Mucosa of descending colon (tissue), 3 donors: Measurements from ENCODE around the gene HGD. TPM values are rescaled to one million over a fixed set of nuclear protein-coding genes. Genes with fewer than 3 reads are reported as not detected.
"Not testable (repeated sequence)": the region's sequence is repeated elsewhere in the genome, so short reads cannot be mapped to it uniquely, and the experiment has no call there.

Experiments used
- ATAC-seq: fragments of 200-7000 bp; cut with Tn5 transposase; one replicate; pipeline ENCODE4 v1.9.1; 2020; ENCODE audit warnings: mild to moderate bottlenecking, moderate library complexity
- DNase-seq, 3 donors: peaks; one replicate each; pipeline ENCODE4 v3.0.0-alpha.2; 2020
- H3K36me3 ChIP-seq: fragments of 200-600 bp; one replicate; pipeline ENCODE4 v1.8.0; 2021; ENCODE audit warnings: low read depth, mild to moderate bottlenecking
- H3K4me1 ChIP-seq: fragments of 200-600 bp; one replicate; pipeline ENCODE4 v1.8.0; 2021; ENCODE audit warnings: low read depth, mild to moderate bottlenecking
- H3K4me3 ChIP-seq: fragments of 200-600 bp; one replicate; pipeline ENCODE4 v1.8.0; 2021; ENCODE audit warnings: mild to moderate bottlenecking
- H3K9me3 ChIP-seq: fragments of 200-600 bp; one replicate; pipeline ENCODE4 v1.8.0; 2021; ENCODE audit warnings: mild to moderate bottlenecking
- intact Hi-C, 2 donors: fragments of 100-400 bp; cut with DNase I in 1 of 2; cut with micrococcal nuclease in 1 of 2; formaldehyde crosslinking; loops; one replicate each; pipeline versions ENCODE4 v1.11.0 to v1.11.1; 2022; cut with DNase I, micrococcal nuclease
- total RNA-seq, 3 donors: library from RNA; stranded (reverse); fragmentation: NEBNext Ultra II Directional in 2 of 3; extraction: Animal tissue kit (Norgen Biotek cat#: 25700) in 2 of 3; gene quantifications; one replicate each; pipeline versions ENCODE4 v1.2.1 to v1.2.4, GENCODE V29; 2021 to 2023
- TF ChIP-seq, protein P1 (sequence below): fragments of 200-600 bp; IDR thresholded peaks from one replicate; pipeline ENCODE4 v1.8.0; 2022; ENCODE audit warnings: antibody characterized with exemption, mild to moderate bottlenecking
- donor health status: DM: no; HTN: no; CAD: no; lungs with moderate emphysema.
- donor health status: DM: no; HTN: no; CAD: no.
- donor health status: DM: no; HTN: yes; CAD: no.

Gene HGD
- total RNA-seq, 3 donors from 2014 or later: 15.7 to 53.3 (median 46.0) TPM

DNA sequence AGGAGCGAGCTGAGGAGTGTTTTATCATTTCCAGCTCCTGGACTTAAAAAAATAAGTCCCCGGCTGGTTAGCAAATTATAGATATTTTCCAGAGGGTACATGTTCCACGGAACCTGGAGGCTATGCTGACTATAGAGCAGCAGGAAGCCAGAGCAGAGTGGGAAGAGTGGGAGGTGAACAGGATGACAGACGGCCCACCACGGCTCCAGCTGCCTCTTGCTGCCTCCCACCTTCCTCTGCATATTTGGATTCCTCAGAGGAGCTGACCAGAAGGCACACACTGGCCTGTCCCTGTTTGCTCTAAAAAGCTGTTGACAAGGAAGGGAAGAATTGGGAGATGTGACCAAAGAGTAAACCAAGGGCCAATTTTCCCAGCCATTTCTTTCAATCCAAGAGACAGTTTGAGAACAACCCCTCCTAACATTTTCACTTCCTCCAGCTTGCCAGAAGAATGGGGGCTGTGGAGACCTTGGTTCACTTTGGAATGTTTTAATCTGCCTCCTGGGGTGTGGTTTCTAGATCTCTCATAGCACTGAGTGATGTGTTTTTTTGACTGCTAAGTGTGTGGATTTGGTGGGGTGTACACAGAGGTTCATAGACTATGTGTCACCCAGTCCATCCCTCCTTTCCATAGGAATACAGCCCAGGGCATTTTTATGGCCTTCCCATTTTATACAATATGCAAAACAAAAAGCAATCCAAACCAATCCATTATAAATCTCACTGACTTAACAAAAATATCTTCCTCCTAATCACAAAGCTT is 36.8 kb downstream of the HGD start:
- intact Hi-C loops: no loop called here
- no peak for ATAC-seq
- no peaks in the 10 kb centered on the region for H3K36me3 ChIP-seq
- no peaks in the 10 kb centered on the region for H3K9me3 ChIP-seq
- H3K4me3 ChIP-seq: no peak overlapping the region
- DNase-seq: no peak
- TF ChIP-seq, protein P1, sequence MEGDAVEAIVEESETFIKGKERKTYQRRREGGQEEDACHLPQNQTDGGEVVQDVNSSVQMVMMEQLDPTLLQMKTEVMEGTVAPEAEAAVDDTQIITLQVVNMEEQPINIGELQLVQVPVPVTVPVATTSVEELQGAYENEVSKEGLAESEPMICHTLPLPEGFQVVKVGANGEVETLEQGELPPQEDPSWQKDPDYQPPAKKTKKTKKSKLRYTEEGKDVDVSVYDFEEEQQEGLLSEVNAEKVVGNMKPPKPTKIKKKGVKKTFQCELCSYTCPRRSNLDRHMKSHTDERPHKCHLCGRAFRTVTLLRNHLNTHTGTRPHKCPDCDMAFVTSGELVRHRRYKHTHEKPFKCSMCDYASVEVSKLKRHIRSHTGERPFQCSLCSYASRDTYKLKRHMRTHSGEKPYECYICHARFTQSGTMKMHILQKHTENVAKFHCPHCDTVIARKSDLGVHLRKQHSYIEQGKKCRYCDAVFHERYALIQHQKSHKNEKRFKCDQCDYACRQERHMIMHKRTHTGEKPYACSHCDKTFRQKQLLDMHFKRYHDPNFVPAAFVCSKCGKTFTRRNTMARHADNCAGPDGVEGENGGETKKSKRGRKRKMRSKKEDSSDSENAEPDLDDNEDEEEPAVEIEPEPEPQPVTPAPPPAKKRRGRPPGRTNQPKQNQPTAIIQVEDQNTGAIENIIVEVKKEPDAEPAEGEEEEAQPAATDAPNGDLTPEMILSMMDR: no peak
- H3K4me1 ChIP-seq: no peaks in the 10 kb centered on the region

DNA sequence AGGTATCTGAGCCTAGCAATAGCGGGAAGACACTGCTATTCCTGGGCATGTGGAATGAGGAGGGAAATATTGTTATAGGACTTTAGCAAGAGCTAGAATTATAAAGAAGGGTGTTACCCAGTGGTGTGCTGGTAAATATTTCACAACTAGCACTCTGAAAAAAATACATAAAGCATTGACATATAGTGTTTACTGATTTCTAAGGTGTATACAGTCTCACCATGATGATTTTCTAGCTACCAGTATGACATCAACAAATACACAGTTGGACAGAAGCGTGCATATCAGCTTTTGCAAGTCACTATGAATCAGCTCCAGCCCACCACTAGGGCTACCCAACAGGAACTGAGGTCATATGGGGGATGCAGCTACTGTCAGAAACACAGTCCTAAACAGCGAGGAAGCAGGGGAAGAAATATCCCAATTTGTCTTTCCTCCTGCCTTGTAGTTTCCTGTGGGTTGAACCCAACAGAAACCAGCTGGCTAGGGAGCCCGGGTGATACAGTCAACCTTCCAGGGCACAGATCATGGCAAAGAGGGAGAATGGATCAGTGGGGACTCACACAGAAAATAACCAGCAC is 39.6 kb downstream of the HGD start:
- intact Hi-C loops: no loop called here
- no peak for DNase-seq
- TF ChIP-seq, protein P1: no peak
- Histone ChIP-seq H3K36me3 (no peaks in the 10 kb centered on the region), H3K9me3 (no peaks in the 10 kb centered on the region), H3K4me3 (no peak overlapping the region), H3K4me1 (no peaks in the 10 kb centered on the region)
- ATAC-seq: no peak

DNA sequence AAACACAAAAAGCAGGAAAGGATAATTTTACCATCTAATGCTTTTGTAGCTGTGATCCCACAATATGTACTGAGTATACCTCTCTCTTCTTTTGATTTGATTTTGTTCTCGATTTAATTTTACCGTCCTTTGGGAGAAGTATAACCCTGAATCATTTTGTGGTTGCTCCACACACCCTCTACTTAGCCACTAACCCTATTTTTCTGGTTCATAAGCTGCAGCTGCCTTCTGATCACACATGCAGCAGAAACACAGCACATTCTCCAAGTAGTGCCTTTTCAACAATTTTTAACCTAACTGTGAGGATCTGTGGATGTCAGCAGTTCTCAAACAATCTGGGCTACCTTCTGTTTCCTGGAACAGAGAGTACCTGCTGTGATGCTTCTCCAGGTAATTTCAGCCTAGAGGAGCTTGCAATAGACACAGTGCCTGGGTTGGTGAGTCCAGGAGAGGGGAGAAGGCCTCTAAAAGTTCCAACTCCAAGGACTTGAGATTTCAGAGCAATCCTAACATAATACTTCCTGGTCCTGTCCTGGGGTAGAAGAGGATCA is 40.3 kb downstream of the HGD start:
- TF ChIP-seq, protein P1: no peak
- ATAC-seq: no peak

DNA sequence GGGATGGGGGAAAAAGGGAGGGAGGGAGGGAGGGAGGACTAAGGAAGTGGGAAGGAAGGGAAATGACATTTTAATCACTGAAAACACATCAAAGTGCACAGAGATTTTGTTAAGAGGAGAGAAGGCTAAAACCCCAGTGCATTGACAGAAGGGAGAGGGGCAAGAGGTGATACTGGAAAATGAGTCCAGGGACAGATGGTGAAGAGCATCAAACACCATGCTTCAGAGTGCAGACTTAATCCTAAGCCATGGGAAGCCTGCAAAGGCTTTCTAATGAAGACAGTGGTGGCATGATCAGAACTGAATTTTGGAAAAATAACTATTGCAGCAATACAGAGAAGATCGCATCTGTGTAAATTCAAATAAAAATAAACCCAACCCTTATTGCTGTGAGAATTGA is 41.8 kb downstream of the HGD start:
- ATAC-seq (no peak), DNase-seq (no peak)
- Histone ChIP-seq H3K4me1 (no peaks in the 10 kb centered on the region), H3K4me3 (no peak overlapping the region), H3K9me3 (no peaks in the 10 kb centered on the region), H3K36me3 (no peaks in the 10 kb centered on the region)
- intact Hi-C loops: no loop called here
- TF ChIP-seq, protein P1: no peak

More for the DNA sequence above, 40.3 kb downstream of the HGD start:
- no peaks in the 10 kb centered on the region for H3K9me3 ChIP-seq
- intact Hi-C loops: no loop called here
- no peak for DNase-seq
- H3K4me3 ChIP-seq: no peak overlapping the region
- no peaks in the 10 kb centered on the region for H3K4me1 ChIP-seq
- no peaks in the 10 kb centered on the region for H3K36me3 ChIP-seq

DNA sequence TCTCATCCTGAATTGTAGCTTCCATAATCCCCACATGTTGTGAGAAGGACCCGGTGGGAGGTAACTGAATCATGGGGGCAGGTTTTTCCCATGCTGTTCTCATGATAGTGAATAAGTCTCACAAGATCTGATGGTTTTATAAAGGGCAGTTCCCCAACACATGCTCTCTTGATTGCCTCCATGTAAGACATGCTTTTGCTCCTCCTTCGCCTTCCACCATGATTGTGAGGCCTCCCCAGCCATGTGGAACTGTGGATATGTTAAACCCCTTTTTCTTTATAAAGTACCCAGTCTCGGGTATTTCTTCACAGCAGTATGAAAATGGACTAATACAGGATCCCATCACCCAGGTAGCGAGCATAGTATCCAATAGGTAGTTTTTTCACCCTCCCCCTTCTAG is 43.2 kb downstream of the HGD start:
- H3K9me3 ChIP-seq, H3K36me3 ChIP-seq, intact Hi-C loops, ATAC-seq, DNase-seq, H3K4me1 ChIP-seq, H3K4me3 ChIP-seq: not testable (repeated sequence)

DNA sequence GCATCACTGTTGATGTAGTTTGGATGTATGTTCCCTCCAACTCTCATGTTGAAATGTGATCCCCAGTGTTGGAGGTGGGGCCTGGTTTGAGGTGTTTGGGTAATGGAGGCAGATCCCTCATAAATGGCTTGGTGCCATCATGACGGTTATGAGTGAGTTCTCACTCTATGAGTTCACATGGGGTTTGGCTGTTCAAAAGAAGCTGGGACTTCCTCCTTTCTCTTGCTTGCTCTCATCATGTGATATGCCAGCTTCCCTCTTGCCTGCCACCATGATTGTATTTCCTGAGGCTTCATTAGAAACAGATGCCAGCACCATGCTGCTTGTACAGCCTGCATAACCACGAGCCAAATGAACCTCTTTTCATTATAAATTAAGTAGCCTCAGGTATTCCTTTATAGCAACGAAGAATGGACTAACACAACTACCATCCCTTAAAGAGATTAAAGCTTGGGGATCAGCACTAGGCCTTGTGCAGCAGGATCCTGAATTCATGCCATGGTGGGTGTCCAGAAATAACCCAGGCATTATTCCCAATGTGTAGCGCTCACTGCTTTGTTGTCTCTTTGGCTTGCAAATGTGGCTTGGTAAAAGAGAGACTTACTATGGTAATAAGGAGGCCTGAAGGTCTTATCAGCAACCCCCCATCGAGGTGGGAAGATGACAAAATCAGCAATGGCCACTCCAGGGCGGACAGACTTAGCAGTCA is 44.0 kb downstream of the HGD start:
- H3K4me1 ChIP-seq: no peaks in the 10 kb centered on the region
- H3K9me3 ChIP-seq: no peaks in the 10 kb centered on the region
- intact Hi-C loops: no loop called here
- no peak for ATAC-seq
- TF ChIP-seq, protein P1: no peak
- no peak for DNase-seq
- no peaks in the 10 kb centered on the region for H3K36me3 ChIP-seq
- no peak overlapping the region for H3K4me3 ChIP-seq
